ENCODE measurements around the gene KCNAB1.

DNA sequence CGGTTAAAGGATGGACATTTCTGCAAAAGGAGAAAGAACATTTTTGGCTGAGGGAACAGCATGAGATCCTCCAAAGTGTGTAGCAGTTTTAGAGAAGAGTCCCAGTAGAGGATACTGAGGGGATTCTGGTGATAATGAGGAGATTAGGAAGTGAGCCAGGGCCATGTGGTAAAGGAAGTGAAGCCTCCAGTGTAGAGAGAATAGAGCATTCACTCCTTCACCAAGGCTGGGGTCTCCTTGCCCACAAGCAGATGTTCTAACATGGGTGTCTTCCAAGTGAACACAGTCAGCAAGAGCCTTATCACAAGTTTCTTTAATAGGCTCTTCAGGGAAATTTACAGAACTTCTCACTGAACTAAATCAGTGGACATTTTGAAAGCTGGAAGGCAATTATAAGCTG is 260.9 kb downstream of the KCNAB1 start:
- no peak for TF ChIP-seq ZNF274 (IDR thresholded peaks at IDR 0.05; ENCODE audit: low read depth, low read length)
- no peak for TF ChIP-seq YY1 (IDR thresholded peaks at IDR 0.05; ENCODE audit: insufficient read depth, insufficient read length)
- TF ChIP-seq SUZ12 (IDR thresholded peaks at IDR 0.05; ENCODE audit: extremely low read depth, insufficient read depth, insufficient read length): no peak

All from NT2/D1 (cell line).